Heart right ventricle (tissue), 16 donors: ENCODE results near the gene ENTPD8. TPM values are rescaled to one million over a fixed set of nuclear protein-coding genes. Genes with fewer than 3 reads are reported as not detected.
"Not testable (repeated sequence)": the region's sequence is repeated elsewhere in the genome, so short reads cannot be mapped to it uniquely, and the experiment has no call there.

Source experiments
- ATAC-seq, 8 donors: fragments of 200-7000 bp; cut with Tn5 transposase; one replicate each; pipeline ENCODE4 v1.9.1; 2020; ENCODE audit warnings: mild to moderate bottlenecking in 8 of 8, moderate library complexity in 8 of 8, moderate number of reproducible peaks in 1 of 8
- DNase-seq, 2 donors: peaks; one replicate each; pipeline ENCODE4 v3.0.0-alpha.2; 2020
- H3K27ac ChIP-seq, 10 donors: fragments of 200-600 bp; sonication (generic) in 2 of 10; one replicate each; pipeline versions ENCODE4 v1.5.0 to v1.8.0; 2020 to 2022; ENCODE audit warnings: mild to moderate bottlenecking in 3 of 10
- H3K27me3 ChIP-seq, 7 donors: fragments of 200-600 bp; one replicate each; pipeline ENCODE4 v1.8.0; 2021 to 2022; ENCODE audit warnings: mild to moderate bottlenecking in 2 of 7
- H3K36me3 ChIP-seq, 9 donors: fragments of 200-600 bp; sonication (generic) in 1 of 9; one replicate each; pipeline versions ENCODE4 v1.5.0 to v1.8.0; 2020 to 2022; ENCODE audit warnings: mild to moderate bottlenecking in 2 of 9
- H3K4me1 ChIP-seq, 9 donors: fragments of 200-600 bp; sonication (generic) in 1 of 9; one replicate each; pipeline versions ENCODE4 v1.5.0 to v1.8.0; 2020 to 2022; ENCODE audit warnings: mild to moderate bottlenecking in 4 of 9
- H3K4me3 ChIP-seq, 10 donors: fragments of 200-600 bp; sonication (generic) in 2 of 10; one replicate each; pipeline versions ENCODE4 v1.5.0 to v1.8.0; 2020 to 2022; ENCODE audit warnings: mild to moderate bottlenecking in 7 of 10, moderate library complexity in 2 of 10
- H3K9me3 ChIP-seq, 11 donors: fragments of 200-600 bp in 10 of 11; sonication (generic) in 2 of 11; one replicate each; pipeline versions ENCODE4 v1.5.0 to v1.8.0; 2013 to 2022; ENCODE audit warnings: mild to moderate bottlenecking in 2 of 11, control low read depth in 1 of 11, moderate library complexity in 1 of 11
- WGBS, 2 donors: extraction: QIAGEN DNeasy Blood & Tissue Kit; methylation state at CpG; one replicate each; pipeline ENCODE4 v1.1.7; 2013; ENCODE audit warnings: inconsistent platforms in 1 of 2; 5-methylcytosine and 5-hydroxymethylcytosine counted together
- intact Hi-C, 10 donors: fragments of 100-400 bp; cut with DNase I; formaldehyde crosslinking; loops; one replicate each; pipeline versions ENCODE4 v1.11.1 to v1.14.2; 2022
- polyA plus RNA-seq, 2 donors: library from polyadenylated mRNA; stranded (reverse); fragments of 200-250 nt; gene quantifications; one replicate each; pipeline ENCODE4 v1.2.3, GENCODE V29; 2013
- total RNA-seq, 10 donors: library from RNA; stranded (reverse); fragmentation: NEBNext Ultra II Directional in 3 of 10; extraction: Animal tissue kit (Norgen Biotek cat#: 25700) in 3 of 10; gene quantifications; one replicate each; pipeline versions ENCODE4 v1.2.1 to v1.2.4, GENCODE V29; 2021 to 2023
- TF ChIP-seq, protein P1 (sequence below), 9 donors: fragments of 200-600 bp; sonication (generic) in 2 of 9; IDR thresholded peaks; one replicate each; pipeline versions ENCODE4 v1.5.0 to v1.8.0; 2021 to 2022; ENCODE audit warnings: antibody characterized with exemption in 9 of 9, mild to moderate bottlenecking in 5 of 9, moderate library complexity in 1 of 9
- donor health status: Arrhythmogenic right ventricular cardiomyopathy.
- donor health status: ischemic (EF 13 %, LVEDD 7.1; RV severe dilation, severe dysfunction).
- donor health status: healthy with polysubstance abuse.
- donor health status: DM: no; HTN: yes; CAD: no.
- donor health status: DM: no; HTN: no; CAD: no.
- donor health status: ischemic (EF 25% LVEDD 6.9; RV normal size, moderate dysfunction).
- donor health status: ischemic (EF 25% LVEDD 5.7; RV mildly dilated, moderate dysfunction).
- donor health status: healthy.
- donor health status: DM: yes; HTN: yes; CAD: no.
- donor health status: Ischemic cardiomyopathy.
- donor health status: ischemic (EF 35%, LVEDD 5.7; RV mildly dilated, moderate dysfunction).
- donor health status: nonischemic (EF 11% LVEDD 7.7; RV severe dilation, severe dysfunction).
- donor health status: DM: yes; HTN: yes; CAD: no.
- donor health status: PGD.
- donor health status: ischemic (EF 29% LVEDD 5.4; RV normal size, mild dysfunction).
- donor health status: nonischemic (EF 23%, LVEDD 6.1; RV moderate dilation, normal function).

Gene ENTPD8
- total and polyA plus RNA-seq, 12 donors: 0.03 to 0.15 TPM; not detected in 10

DNA sequence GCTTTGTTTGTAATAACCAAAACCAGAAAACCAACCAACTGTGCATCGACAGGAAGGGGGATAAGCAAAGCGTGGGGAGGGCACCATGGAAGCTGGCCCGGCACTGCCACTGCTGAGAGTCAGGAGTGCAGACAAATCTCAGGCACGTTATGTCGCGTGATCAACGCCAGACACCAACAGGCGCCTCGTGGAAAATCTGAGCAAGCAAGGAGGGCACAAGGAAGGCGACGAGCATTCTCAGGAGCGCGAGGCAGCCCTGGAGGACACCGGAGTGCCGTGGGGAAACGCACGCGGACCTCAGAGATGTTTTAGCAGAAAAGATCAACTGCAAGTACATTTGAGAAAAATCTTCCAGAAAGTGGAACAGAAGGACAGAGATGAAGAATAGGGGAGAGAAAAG is 33.1 kb upstream of the ENTPD8 start:
- H3K27me3 ChIP-seq: no peaks in the 10 kb centered on the region
- DNase-seq (no peak), ATAC-seq (no peak)
- TF ChIP-seq, protein P1, sequence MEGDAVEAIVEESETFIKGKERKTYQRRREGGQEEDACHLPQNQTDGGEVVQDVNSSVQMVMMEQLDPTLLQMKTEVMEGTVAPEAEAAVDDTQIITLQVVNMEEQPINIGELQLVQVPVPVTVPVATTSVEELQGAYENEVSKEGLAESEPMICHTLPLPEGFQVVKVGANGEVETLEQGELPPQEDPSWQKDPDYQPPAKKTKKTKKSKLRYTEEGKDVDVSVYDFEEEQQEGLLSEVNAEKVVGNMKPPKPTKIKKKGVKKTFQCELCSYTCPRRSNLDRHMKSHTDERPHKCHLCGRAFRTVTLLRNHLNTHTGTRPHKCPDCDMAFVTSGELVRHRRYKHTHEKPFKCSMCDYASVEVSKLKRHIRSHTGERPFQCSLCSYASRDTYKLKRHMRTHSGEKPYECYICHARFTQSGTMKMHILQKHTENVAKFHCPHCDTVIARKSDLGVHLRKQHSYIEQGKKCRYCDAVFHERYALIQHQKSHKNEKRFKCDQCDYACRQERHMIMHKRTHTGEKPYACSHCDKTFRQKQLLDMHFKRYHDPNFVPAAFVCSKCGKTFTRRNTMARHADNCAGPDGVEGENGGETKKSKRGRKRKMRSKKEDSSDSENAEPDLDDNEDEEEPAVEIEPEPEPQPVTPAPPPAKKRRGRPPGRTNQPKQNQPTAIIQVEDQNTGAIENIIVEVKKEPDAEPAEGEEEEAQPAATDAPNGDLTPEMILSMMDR (IDR thresholded peaks at IDR 0.05): no peak
- H3K4me1 ChIP-seq: no peaks in the 10 kb centered on the region
- H3K4me3 ChIP-seq: no peak overlapping the region
- H3K27ac ChIP-seq: no peak overlapping the region
- WGBS, 2 donors: 93 to 96% methylated on average over 18 of the region's 18 CpGs
- peaks cover 0 to 26% (median 7%) of the 10 kb centered on the region in 11 donors for H3K9me3 ChIP-seq
- intact Hi-C loops: loop anchor here in 1 of 10 donors (5.0 kb wide), 1 partner anchor 163 kb away; no protein-coding TSS in a partner anchor
- H3K36me3 ChIP-seq: peaks cover 0 to 17% (median 0%) of the 10 kb centered on the region in 9 donors

DNA sequence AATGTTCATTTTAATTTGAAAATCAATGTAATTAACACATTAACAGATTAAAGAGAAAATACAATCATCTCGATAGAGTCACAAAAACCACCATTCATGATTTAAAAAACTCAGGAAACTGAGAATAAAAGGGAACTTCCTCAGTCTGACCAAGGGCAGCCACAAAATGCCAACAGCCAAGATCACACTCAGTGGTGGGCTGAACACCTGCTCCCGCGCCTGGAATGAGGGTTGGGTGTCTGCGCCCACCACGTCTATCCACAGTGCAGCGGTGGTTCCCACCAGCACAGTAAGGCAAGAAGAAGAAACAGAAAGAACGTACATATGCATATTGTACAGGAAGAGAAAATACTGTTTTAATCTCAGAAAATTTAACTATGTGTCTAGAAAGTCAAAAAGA is 29.6 kb upstream of the ENTPD8 start:
- H3K4me1 ChIP-seq: no peaks in the 10 kb centered on the region
- no peak for DNase-seq
- no peak overlapping the region for H3K4me3 ChIP-seq
- TF ChIP-seq, protein P1 (IDR thresholded peaks at IDR 0.05): no peak
- no peak overlapping the region for H3K27ac ChIP-seq
- peaks cover 0 to 4% (median 0%) of the 10 kb centered on the region in 9 donors for H3K36me3 ChIP-seq
- intact Hi-C loops: loop anchor here in 1 of 10 donors (5.0 kb wide), 1 partner anchor 167 kb away; no protein-coding TSS in a partner anchor
- ATAC-seq: no peak
- no peaks in the 10 kb centered on the region for H3K27me3 ChIP-seq
- 73 to 85% methylated on average over 7 of the region's 7 CpGs for WGBS, 2 donors
- peaks cover 0 to 17% (median 7%) of the 10 kb centered on the region in 11 donors for H3K9me3 ChIP-seq

DNA sequence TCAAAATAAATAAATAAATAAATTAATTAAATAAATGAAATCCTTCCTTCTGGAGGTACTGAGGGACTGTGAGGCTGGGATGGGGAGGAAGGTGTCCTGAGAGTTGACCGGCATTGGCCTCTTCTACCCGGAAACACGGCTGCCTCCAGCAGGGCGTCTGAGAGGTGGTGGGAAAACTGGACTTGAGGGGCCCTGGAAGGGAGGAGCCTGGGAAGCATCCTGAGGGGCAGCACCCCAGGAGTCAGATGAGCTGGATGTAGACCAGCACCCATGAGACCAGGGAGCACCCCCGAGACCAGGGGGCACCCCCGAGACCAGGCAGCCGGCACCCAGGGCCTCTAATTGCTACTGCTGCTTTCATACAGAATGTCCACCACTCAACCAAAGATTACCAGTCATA is 26.7 kb upstream of the ENTPD8 start:
- ATAC-seq: no peak
- intact Hi-C loops: no loop called here
- WGBS, 2 donors: 96 to 99% methylated on average over 7 of the region's 7 CpGs

DNA sequence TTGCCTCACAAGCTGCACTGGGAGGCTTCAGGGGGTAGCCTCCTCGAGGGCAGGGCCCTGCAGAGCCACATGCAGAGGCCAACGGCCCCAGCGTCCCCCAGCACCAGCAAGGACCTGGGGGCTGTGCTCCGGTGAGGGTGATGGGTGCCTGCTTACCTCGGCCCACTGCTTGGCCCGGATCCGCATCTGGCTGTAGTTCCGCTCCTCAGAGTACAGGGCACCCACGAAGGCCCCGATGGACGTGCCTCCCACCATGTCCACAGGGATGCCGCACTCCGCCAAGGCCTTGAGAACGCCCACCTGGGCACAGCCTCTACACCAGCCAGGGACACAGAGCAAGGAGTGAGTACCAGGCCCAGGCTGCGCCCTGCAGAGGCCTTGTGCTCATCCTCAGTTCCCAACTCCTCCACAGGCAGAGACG is 26.0 kb upstream of the ENTPD8 start:
- Histone ChIP-seq H3K4me1 (peaks cover 0 to 3% (median 0%) of the 10 kb centered on the region in 9 donors), H3K9me3 (no peaks in the 10 kb centered on the region), H3K4me3 (no peak overlapping the region), H3K36me3 (peaks cover 0 to 4% (median 0%) of the 10 kb centered on the region in 9 donors), H3K27ac (no peak overlapping the region), H3K27me3 (peaks cover 0 to 8% (median 0%) of the 10 kb centered on the region in 7 donors)
- DNase-seq (no peak), ATAC-seq (no peak)
- TF ChIP-seq, protein P1 (IDR thresholded peaks at IDR 0.05): no peak
- intact Hi-C loops: no loop called here
- WGBS, 2 donors: 93% methylated on average over 16 of the region's 16 CpGs

More for the DNA sequence above, 26.7 kb upstream of the ENTPD8 start:
- H3K4me1 ChIP-seq: no peaks in the 10 kb centered on the region
- H3K27ac ChIP-seq: no peak overlapping the region
- H3K9me3 ChIP-seq: no peaks in the 10 kb centered on the region
- TF ChIP-seq, protein P1 (IDR thresholded peaks at IDR 0.05): no peak
- H3K36me3 ChIP-seq: peaks cover 0 to 2% (median 0%) of the 10 kb centered on the region in 9 donors
- no peak for DNase-seq
- H3K4me3 ChIP-seq: no peak overlapping the region
- peaks cover 0 to under 1% (median 0%) of the 10 kb centered on the region in 7 donors for H3K27me3 ChIP-seq

DNA sequence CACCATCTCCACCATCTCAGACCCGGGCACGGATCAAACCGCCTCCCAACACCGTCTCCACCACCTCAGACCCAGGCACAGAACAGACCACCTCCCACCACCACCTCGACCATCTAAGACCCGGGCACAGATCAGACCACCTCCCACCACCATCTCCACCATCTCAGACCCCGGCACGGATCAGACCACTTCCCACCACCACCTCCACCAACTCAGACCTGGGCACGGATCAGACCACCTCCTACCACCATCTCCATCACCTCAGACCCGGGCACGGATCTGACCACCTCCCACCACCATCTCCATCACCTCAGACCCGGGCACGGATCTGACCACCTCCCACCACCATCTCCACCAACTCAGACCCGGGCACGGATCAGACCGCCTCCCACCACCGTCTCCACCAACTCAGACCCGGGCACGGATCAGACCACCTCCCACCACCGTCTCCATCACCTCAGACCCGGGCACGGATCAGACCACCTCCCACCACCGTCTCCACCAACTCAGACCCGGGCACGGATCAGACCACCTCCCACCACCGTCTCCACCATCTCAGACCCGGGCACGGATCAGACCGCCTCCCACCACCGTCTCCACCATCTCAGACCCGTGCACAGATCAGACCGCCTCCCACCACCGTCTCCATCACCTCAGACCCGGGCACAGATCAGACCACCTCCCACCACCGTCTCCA is 25.4 kb upstream of the ENTPD8 start:
- peaks cover 0 to 14% (median 0%) of the 10 kb centered on the region in 7 donors for H3K27me3 ChIP-seq
- H3K4me1 ChIP-seq, intact Hi-C loops, H3K36me3 ChIP-seq, H3K9me3 ChIP-seq, H3K4me3 ChIP-seq, ATAC-seq, H3K27ac ChIP-seq, DNase-seq: not testable (repeated sequence)
- WGBS, 2 donors: 93% methylated on average over 35 of the region's 35 CpGs
